Hematopoietic multipotent progenitor cell treated with erythropoietin and hydrocortisone succinate and interleukin-3 and kit ligand, for 4 days (in vitro differentiated cells): ENCODE measurements around the gene SWT1.
"Not testable (repeated sequence)": the region's sequence is repeated elsewhere in the genome, so short reads cannot be mapped to it uniquely, and the experiment has no call there.

Experiments used
- DNase-seq: peaks from one replicate; pipeline ENCODE4 v3.0.0-alpha.2; 2015

The SWT1 gene

DNA sequence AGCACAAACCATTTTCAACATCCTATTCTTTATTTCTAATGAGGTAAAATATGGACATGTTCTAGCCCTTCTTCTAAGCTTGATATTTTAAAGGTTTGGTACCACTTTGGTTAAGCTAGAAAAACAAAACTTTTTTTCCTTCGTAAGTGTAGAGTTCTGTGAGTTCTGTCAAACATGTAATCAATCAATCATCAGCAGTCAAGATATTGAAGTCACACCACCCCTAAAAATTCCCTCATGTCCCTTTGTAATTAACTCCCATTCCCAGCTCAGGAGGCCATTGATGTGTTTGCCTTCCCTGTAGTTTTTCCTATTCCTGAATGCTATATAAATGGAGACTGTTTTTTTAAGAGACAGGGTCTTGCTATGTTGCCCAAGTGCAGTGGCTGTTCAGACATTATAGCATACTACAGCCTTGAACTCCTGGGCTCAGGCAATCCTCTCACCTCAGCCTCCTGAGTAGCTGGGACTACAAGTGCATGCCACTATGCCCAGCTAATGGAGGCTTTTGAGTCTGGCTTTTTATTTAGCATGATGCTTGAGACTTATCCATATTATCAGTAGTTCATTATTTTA lies 137.1 kb downstream of the SWT1 start:
- DNase-seq: no peak

DNA sequence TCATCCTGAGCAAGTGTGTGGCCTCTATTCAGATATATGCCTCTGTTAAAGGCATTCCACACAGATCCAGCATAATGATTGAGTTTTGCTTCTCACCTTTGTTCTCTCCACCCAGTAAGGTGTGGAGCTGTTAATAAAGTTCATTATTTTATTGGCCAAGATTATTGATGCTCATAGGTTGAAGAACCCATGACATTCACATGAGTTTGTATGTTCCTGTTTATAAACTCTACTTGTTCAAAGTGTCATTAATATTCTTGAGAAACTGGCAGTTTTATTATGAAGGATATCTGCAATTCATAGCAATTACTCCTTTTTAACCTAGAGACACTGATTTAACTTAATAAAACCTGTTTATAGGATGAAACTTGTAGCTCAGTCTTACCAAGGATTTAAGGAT lies 138.1 kb downstream of the SWT1 start:
- DNase-seq: no peak

DNA sequence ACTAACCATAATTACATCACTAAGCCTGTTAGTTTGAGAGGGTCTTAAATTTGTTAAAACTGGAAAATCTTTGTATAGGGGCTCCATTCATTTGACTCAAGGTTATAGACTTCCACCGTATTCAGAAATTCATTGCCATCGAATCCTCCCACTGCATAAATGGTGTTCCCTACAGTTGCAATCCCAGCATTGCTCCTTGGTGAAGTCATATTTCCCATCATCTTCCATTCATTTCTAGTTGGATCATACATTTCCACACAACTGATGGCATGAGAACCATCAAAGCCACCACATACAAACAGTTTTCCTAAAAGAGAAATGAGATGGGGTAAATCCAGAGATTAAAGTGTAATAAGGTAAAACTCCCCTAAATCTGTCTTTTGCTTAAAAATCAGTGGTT lies 141.0 kb downstream of the SWT1 start:
- DNase-seq: no peak

DNA sequence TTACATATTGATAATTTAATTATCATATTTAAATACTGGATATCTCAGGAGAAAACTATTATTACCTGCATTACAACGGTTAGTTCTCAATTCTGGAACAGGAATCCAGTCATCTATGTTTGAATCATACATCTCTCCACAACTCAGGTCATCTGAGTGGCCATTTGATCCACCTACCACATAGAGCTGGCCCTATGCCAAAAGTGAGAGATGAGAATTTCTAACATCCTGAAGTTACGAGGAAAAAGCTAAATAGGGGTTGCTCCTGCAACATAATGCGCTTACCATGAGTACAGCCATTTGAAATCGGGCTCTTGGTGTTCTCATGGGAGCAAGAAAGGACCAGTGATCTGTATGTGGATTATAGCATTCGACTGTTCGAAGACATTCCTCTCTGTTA lies 143.2 kb downstream of the SWT1 start:
- no peak for DNase-seq

DNA sequence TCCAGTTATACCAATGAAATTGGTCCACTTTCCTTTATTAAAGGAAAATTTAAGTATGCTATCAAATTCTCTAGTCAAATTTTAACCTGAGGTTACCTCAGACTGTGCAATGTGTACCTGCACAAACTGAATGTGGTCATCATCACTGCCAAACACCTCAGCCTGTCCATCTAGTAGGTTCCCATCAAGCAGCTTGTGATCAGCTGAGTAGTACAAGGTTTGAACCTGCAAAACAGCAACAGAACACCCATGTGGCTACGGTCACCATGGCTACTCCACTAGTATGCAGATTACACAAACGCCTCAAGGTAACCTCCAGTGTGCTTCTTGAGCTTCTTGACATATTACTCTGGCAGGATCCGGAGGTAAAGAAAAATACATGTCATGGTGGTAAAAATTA lies 148.5 kb downstream of the SWT1 start:
- no peak for DNase-seq

DNA sequence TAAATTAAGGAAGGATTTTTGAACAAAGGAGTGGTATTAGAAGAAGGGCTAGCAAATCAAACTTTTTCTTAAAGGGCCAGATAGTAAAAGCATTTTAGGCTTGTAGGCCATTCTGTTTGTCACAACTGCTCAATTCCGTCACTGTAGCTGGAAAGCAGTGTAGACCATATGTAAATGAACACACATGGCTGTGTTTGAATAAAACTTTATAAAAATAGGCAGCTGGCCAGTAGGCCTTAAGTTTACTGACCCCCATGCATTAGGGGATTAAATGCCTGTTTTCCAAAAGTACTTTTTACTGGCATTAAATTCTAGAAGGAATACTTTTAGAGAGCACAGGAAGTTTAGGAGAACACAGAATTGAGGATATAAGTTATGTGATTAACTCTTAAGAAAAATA lies 151.2 kb downstream of the SWT1 start:
- DNase-seq: no peak

DNA sequence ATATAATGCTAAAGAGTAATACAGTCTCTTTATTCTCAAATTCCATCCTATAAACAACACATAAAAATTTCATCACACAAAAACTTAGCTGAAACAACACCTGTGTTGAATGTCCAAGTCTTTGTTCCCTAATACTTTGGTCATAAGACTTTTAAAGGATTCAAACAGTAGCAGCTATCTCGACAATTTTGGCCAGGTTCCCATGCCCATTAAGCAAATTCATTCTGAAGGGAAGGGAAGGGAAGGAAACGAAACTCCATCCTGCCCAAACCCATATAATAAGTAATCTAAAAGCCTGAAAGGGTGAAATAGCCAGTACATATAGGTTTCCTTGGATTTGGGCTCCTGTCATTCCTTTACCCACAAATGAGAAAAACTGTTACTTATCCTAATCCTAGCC lies 152.6 kb downstream of the SWT1 start:
- DNase-seq: no peak

DNA sequence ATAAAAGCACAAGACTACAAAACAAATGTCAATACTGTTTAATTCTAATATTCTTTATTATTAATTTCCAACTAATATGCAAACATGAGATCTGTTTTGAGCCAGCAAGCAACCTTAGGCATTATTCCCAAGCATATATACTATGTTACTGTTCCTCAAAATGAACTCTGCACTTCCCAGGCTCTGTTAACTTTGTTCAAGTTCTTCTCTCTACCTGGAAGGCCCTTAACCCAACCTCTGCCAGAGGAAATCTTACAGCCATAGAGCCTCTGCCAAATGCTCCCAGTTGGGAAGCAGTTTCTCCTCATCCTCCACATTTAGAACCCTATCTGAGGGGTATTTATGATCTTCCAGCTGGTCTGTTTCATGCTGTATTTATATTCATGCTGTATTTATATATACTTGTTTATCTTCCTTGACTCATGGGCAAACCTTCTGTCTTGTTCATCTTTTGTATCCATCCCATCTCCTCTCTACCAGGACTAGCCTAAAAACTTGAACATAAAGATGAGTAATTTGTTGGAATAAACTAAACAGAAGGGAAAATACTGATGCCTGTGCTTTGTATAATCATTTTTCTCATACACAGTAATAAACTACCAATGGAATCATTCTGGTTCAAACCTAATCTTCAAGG lies 154.7 kb downstream of the SWT1 start:
- no peak for DNase-seq

DNA sequence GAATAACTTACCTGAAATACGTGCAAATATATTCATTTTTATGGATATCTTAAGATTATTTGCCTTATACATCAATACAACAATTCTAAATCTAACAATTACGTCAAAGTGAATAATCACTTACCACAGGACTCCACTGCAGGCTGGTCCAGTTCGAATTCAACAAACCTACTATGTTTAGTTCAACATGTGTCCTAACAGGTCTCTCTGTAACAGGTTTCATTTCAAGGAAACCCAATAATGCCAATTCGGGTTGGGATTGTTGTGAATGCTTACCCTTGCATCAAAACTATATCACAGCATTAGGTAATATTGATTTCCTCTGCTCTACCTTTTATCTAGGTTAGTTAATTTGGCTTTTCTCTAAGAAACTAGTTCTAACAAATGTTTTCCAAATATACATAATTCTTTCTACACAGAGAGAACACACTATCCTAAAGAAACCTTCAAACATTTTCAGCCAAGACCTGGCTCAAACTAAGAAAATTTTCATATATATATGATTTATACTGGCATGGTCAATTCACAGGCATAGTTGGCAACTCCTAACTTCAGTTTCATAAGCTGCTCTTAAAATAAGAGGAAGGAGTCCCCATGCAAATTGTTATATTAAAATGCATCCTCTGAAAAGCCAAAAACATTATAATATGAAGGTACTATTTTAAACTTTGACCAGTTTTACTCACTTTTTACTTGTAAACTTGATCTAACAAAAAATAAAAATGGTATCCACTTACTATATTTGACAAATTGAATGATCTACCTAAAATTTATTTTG lies 155.6 kb downstream of the SWT1 start:
- DNase-seq: no peak

DNA sequence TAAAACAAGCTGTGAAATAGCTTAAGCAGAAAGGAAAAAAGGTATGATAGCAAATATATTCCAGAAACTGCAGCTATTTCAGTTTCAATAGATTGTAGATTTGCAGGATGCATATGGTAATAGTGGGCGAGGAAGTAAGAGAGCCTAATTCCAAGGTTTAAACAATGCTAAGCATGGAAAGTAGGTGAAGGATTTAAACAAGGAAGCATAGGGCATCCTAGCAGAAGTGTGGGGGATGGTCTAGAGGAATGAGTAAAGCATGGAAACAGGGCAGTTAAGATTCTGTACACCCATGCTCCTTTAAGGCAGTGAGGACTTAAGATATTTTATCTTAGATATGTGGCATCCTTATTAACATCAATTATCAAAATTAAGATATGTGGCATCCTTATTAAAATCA lies 157.4 kb downstream of the SWT1 start:
- DNase-seq: peak; percentile 32

DNA sequence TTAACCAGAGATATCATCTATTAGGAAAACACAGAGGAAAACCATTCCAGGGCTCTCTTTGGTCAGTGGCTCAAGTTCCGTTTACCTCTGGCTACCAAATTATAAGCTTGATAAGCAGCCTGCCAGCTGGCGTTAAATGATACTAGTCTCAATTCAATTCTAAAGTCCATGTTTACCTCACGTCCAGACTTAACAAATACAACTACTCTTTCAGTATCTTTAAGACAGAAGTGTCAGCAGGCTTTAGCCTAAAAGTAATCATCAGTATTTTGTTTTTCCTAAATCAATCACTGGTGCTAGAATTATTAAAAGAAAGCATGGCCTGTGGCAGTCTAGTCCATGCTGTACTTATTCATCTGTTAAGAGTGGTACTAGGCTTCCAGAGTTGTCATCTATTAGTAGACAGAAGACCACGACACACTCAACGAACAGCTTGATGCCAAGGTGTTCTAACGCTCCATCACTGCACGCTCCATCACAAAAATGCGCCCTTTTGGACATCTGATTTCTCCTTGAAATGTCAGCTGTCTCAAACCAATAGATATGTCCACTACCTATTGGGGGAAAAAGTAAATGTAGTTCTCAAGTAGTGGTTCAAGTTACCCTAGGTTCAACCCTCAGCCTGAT lies 158.6 kb downstream of the SWT1 start:
- DNase-seq: peak; percentile 50

DNA sequence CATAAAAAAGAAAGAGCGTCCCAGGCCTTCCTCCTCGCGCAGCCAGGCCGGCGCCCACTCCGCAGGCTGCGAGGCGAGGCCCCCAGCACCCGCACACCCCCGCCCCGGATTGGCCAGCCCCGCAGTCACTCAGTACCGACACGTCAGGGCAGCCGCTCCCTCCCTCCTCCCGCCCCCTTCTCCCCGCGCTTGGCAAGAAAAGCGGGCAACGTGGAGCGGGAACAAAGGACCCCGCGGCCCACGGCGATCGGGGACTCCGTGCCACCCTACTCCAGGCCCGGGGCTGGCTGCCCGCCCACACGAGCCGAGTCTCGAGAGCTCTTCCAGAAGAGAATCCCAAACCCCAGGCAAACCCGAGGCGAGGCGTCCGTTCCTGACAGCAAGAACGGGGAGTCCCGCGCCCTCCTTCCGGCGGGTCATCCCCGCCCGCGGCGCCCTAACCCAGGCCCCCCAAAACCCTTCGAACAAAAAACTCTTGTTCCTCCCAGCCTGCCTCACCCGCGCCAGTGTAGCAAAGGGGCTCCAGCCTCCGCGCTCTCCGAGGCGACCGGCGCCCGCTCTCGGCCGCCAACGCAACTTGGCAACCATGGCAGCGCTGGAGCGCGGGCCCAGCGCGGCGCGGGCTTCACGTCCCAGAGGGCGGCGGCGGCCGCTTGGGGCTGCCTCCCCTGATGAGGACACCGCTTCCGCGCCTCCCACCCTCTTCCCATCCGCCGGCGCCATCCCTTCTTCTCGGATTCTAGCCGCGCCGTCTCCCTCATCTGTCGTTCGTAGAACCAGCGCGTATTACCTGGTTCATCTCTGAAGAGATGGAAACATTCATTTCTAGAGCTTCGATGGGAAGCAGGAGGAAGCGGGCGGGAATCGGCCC lies 159.4 kb downstream of the SWT1 start:
- DNase-seq: peak; percentile 95

DNA sequence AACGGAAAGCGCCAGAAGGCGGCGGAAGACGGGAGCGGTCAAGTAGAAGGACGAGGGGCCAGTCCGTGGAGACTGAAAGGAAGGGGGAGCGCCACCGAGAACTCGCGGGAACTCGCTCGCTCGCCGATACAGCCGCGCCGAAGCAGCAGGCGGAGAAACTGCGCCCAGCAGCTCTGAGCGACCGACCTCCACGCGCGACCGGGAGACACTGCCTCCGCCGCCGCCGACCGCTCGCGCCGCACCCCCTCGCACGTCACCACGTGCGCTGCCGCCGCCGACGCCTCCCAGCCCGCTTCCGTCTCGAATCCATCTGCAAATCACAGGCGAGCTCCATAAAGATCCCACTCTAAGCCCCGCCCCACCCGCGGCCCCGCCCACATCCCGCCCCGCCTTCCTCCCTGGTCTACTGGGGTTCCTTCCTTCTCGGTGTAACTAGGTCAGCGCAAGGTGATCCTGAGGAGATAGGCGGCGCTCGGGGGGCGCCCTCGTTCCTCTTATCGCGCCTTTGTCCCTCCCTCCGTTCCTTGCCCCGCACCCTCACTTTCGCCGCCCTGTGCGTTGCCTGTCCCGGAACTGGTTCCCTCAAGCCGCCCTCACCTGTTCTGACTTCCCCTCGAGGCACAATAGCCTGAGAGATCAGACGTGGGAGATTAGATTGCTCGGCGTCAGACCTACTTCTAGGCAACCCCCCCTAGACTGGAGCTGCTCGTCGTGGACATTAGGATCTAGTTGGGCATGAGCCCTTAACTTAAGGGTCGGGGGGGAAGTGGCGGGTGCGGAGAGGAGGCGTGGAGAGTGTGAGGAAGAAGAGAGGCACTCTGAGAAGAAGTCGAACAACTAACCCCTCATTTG lies 160.3 kb downstream of the SWT1 start, which contains the start of gene IVNS1ABP:
Gene IVNS1ABP, minus strand, starts transcription at position 210 of the 852 bp plus-strand sequence. CDS start 7,750 bp downstream, outside the sequence.
- DNase-seq: peak; percentile 97

DNA sequence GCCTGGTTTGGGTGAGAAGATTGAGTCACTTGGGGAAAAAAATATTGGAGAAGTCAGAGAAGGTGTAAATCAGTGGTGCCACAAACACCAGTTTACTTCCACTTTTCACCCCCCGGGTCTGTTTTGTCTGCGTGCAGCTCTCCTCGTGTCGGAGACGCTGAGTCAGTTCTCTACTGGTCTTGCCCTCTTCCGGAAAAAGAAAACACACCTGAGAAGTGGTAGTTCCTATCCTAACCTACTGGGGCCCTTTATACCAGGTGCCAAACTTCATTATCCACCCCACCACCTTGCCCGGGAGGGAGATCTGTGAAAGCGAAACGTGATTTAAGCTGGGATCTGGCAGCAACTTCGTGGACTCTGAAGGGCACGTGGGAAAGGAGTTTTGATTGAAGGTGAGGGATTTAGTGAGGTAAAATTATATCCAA lies 160.9 kb downstream of the SWT1 start:
- peak; percentile 73 for DNase-seq

DNA sequence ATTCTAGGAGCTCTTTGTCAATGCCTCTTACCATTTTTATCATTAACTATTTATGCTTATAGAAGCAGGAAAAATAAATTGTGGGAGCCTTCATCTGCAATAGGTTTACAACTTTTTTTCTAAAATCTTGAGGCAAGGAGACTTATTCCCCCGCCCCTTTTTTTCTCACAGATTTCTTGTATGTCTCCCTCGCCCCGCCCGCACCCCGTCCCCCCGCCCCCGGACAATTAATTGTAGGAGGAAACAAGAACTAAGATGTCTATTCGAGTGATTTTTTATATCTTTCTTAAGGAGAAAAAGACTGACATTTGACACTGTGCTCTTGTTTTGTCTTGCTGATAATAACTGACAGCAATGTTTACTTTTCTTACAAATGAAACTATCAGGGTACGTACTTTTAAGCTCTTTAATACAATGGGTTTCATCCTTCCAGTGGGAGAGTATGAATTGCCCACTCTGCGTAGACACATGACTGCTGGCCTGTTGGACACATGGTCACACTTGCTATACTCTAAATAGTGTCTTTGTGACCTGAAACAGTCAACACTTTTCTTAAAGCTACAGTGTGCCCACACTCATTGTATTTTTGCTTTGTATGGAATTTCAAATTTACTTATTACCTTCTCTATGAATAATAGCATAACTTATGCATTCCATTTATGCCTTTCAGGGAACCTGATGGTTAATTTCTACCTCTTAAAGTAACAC lies 161.6 kb downstream of the SWT1 start:
- no peak for DNase-seq

DNA sequence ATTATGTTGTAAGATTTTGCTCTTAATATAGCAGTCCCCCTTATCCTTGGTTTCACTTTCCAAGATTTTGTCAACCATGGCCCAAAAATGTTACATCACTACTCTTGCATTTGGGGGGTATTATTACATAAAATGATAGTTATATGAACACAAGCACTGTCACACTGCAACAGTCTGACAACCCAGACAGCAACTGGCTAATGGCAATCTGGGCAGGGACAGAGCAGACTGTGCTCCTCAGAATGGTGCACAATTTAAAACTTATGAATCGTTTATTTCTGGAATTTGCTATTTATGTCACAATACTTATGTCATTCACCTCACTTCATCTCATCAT lies 162.1 kb downstream of the SWT1 start:
- no peak for DNase-seq

DNA sequence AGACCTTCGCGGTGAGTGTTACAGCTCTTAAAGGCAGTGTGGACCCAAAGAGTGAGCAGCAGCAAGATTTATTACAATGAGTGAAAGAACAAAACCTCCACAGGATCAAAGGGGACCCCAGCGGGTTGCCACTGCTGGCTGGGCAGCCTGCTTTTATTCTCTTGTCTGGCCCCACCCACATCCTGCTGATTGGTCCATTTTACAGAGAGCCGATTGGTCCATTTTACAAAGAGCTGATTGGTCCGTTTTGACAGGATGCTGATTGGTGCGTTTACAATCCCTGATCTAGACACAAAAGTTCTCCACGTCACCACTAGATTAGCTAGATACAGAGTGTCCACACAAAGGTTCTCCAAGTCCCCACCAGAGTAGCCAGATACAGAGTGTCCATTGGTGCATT lies 164.1 kb downstream of the SWT1 start:
- not testable (repeated sequence) for DNase-seq

DNA sequence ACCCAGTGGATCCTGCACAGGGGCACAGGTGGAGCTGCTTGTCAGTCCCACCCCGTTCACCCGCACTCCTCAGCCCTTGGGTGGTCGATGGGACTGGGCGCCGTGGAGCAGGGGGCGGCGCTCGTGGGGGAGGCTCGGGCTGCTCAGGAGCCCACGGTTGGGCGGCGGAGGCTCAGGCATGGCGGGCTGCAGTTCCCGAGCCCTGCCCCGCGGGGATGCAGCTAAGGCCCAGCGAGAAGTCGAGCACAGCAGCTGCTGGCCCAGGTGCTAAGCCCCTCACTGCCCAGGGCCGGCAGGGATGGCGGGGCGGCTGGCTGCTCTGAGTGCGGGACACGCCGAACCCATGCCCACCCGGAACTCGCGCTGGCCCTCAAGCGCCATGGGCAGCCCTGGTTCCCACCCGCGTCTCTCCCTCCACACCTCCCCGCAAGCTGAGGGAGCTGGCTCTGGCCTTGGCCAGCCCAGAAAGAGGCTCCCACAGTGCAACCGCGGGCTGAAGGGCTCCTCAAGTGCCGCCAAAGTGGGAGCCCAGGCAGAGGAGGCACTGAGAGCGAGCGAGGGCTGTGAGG lies 164.8 kb downstream of the SWT1 start:
- not testable (repeated sequence) for DNase-seq

DNA sequence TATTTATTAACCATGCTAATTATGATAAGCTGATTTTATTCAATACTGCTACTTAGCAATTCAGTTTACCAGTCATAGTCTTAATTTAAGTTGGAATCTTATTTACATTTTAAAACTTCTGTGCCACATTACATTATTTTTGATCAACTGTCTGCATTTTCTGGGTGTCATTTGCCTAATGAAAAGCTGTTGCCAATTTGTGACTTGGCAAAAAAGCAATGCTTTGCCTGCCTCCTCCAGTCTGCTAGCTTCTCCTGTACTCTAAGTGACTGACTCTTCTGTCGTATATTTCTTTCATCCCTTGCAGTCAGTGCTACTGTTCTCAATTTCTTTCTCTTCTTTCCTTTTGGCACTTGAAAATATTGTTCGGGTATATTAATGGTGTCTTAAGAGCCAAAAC lies 165.7 kb downstream of the SWT1 start:
- no peak for DNase-seq

DNA sequence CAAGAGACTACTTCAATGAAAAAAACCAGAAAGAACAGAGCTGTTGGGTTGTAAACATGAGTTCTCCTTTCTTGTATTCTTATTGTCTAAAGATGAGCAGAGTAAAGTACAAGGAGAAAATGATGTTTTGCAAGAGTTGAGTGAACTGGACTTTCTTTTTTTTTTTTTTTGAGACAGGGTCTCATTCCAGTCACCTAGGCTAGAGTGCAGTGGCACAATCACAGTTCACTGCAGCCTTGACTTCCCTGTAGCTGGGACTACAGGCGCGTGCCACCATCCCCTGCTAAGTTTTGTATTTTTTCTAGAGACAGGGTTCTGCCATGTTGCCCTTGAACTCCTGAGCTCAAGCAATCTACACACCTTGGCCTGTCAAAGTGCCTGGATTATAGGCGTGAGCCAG lies 167.2 kb downstream of the SWT1 start:
- no peak for DNase-seq

DNA sequence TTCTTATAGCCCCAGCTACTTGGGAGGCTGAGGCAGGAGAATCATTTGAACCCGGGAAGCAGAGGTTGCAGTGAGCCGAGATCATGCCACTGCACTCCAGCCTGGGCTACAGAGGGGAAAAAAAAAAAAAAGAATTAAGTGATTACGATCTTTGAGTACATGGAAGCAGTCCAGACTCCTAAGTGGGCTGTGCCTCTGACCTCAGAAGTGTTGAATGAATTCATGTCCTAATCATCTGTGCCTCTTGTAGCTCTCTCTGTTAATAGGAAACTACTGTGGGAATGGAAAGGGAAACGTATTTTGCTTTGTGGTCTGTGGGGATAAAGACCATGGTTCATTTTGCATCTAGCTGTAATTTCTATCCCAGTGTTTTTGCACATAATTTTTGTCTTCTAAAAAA lies 168.4 kb downstream of the SWT1 start:
- DNase-seq: peak; percentile 61
